ENCODE data around the gene SET. TPM values are rescaled to one million over a fixed set of nuclear protein-coding genes. Genes with fewer than 3 reads are reported as not detected.

The SET gene
- total and polyA plus RNA-seq, 2 donors (not counting 3 experiments of a cell fraction or from before 2014, with no cell fraction given), result 61.1 to 483 TPM

DNA sequence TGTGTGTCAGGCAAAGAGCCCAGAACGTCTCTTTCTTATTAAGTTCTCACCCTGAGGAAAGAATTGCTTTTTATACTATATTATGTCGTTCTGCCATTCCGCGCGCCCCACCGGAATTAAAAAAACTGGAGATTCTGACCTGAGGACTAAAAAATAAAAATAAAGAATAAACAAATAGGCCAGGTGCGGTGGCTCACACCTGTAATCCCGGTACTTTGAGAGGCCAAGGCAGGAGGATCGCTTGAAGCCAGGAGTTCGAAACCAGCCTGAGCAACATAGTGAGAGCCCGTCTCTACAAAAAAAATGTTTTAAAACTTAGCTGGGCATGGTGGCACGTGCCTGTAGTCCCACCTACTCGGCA is 31.7 kb upstream of the SET start:
- TSS peak; percentile 93 for BruUV-seq (replicated peaks)
- peaks cover 2% of the 10 kb centered on the region for H3K4me1 ChIP-seq (ENCODE audit: control insufficient read depth, extremely low read depth, insufficient read depth, low read length)
- TF ChIP-seq GATA2 (IDR thresholded peaks at IDR 0.05; ENCODE audit: insufficient read depth, insufficient read length, low read depth, low read length) (no peak), FOS (IDR thresholded peaks at IDR 0.05; ENCODE audit: borderline replicate concordance, insufficient read depth, low read length) (no peak), JUN (IDR thresholded peaks at IDR 0.05; ENCODE audit: borderline replicate concordance, insufficient read depth, insufficient read length, low read depth) (no peak), EZH2 (IDR thresholded peaks at IDR 0.05; ENCODE audit: borderline replicate concordance, low read depth, low read length, severe bottlenecking) (no peak), POLR2A (IDR thresholded peaks at IDR 0.05; ENCODE audit: low read depth, low read length) (no peak), MAX (IDR thresholded peaks at IDR 0.05; ENCODE audit: insufficient read depth, insufficient read length) (no peak), MYC (IDR thresholded peaks at IDR 0.05; ENCODE audit: low read depth, low read length) (no peak), CTCF (IDR thresholded peaks at IDR 0.05; ENCODE audit: extremely low read depth in 1 of 2, insufficient read depth in 1 of 2, low read depth in 1 of 2, low read length in 2 of 2) (no peak), POLR2AphosphoS5 (IDR thresholded peaks at IDR 0.05; ENCODE audit: insufficient read depth, low read depth, low read length) (no peak)
- H3K9me3 ChIP-seq (replicated peaks; ENCODE audit: control insufficient read depth, insufficient read depth, low read length), result no peaks in the 10 kb centered on the region
- DNase-seq (ENCODE audit: low read depth, low spot score) (no peak), FAIRE-seq (no peak)
- H3K27ac ChIP-seq (ENCODE audit: insufficient read depth, low read depth, low read length), result peak overlapping the region; percentile 86
- intact Hi-C loops (cut with micrococcal nuclease) (loop anchor here (2.0 kb wide), 1 partner anchor 31 kb away; the partner anchor contains the start of gene SET), dilution Hi-C loops (cut with MboI; ENCODE audit: extremely low pct_ligation_motif_present, low sequenced_read_pairs) (no loop called here)
- ChIA-PET POLR2A (no interaction called here), CTCF (interaction anchor here (1.1 kb wide), 2 partner anchors 9 to 22 kb away, joined by 3 read pairs; no protein-coding TSS in a partner anchor)
- peaks cover 5% of the 10 kb centered on the region for H3K79me2 ChIP-seq (ENCODE audit: control insufficient read depth, insufficient read depth, low read length)
- H3K36me3 ChIP-seq (ENCODE audit: control insufficient read depth in 2 of 2, extremely low read depth in 1 of 2, insufficient read depth in 2 of 2, low read length in 2 of 2), result no peaks in the 10 kb centered on the region
- H3K4me2 ChIP-seq (ENCODE audit: insufficient read depth, low read length), result no peak overlapping the region
- no peaks in the 10 kb centered on the region for H3K9me1 ChIP-seq (replicated peaks; ENCODE audit: control insufficient read depth, extremely low read depth, insufficient read depth, low read length)
- H3K27me3 ChIP-seq (ENCODE audit: control insufficient read depth in 2 of 2, insufficient read depth in 2 of 2, low read length in 2 of 2), result no peaks in the 10 kb centered on the region
- H3K4me3 ChIP-seq (replicated peaks in 1 of 3; ENCODE audit: insufficient read depth in 1 of 3, low read depth in 1 of 3, low read length in 3 of 3), result no peak overlapping the region
- H4K20me1 ChIP-seq (replicated peaks; ENCODE audit: control insufficient read depth, extremely low read depth, insufficient read depth, low read length), result no peaks in the 10 kb centered on the region
- H3K9ac ChIP-seq (replicated peaks; ENCODE audit: extremely low read depth, insufficient read depth, low read length), result peak overlapping the region; percentile 81
- peak overlapping the region; percentile 52 for H2AFZ ChIP-seq (ENCODE audit: low read depth, low read length)
